Skin of body (tissue), 2 donors: Measurements from ENCODE around the gene SEMA5B. TPM values are rescaled to one million over a fixed set of nuclear protein-coding genes. Genes with fewer than 3 reads are reported as not detected.

Source experiments
- DNase-seq: peaks from one replicate; lab custom pipeline; 2025; lab: John Stamatoyannopoulos, UW
- total RNA-seq: library from RNA; depleted of rRNA; stranded (reverse); fragments of >200 nt; gene quantifications from one replicate; pipeline ENCODE4 v1.2.3, GENCODE V29; 2014

SEMA5B gene
- total RNA-seq, 1 donor from 2014 or later = 8.6 TPM

DNA sequence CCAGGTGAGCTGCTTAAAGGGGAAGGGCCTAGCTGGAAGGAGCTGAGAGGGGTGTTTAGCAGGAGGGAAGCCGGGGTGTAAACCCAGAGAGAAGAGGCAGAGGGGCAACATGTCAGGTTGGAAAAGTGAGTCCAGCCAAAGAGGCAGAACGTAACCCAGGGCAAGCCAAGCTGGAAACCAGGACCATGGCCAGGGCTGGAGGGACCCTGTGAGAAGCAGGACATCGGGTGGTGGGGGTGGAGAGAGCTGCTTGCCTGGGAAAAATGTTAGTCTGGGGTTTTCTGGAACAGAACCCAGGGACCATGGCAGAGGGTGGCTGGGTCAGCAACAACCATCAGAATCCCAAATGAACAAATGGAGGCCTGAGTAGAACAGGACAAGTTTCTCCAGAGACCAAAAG is 32.6 kb downstream of the SEMA5B start:
- DNase-seq = no peak

- DNase-seq = no peak
Measured at GRCh38 chr3:122993124-122993978, 34.2 kb downstream of the SEMA5B start.

GRCh38 chr3:122992676-122993075 is 34.9 kb downstream of the SEMA5B start:
- DNase-seq = no peak

DNA sequence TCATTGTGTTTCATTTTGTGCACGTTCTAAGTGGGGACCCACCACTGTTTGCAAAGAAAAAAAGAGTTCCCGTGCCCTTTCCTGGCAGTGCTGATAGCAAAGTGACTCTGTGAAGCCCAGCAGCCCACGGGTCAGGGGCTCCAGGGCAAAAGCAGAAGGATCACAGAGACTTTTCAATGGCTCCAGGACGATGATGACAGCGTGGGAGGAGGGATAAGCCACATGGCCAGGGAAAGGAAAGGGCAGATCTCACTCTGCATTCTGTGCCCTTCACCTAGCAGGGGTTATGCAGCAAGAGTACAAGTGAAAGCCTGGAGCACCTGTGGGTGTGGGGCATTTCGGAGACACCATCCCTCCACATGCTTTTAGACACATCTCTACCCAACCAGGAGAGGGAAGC is 35.4 kb downstream of the SEMA5B start:
- DNase-seq = no peak

- no peak for DNase-seq
Measured at GRCh38 chr3:122991236-122991985, 36.2 kb downstream of the SEMA5B start.

GRCh38 chr3:122989856-122990575 is 37.5 kb downstream of the SEMA5B start:
- DNase-seq = no peak

DNA sequence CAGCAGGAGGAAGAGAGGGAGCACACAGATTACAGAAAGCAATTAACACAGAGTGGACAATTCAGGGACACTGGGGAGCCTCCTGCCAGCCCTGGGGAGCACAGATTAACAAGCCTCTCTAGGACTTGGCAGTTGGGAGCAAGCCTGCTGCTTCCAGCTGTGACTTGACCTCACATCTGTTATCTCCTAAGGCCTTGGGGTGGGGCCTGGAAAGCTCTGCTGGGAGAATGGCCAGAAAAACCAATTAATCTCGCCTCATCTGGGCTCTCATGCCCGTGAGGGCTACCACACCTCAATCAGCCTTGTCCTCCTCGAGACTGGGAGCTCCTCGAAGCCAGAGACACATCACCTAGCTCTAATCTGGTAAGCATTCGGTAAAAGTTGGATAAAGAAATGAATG is 39.1 kb downstream of the SEMA5B start:
- DNase-seq = no peak

DNA sequence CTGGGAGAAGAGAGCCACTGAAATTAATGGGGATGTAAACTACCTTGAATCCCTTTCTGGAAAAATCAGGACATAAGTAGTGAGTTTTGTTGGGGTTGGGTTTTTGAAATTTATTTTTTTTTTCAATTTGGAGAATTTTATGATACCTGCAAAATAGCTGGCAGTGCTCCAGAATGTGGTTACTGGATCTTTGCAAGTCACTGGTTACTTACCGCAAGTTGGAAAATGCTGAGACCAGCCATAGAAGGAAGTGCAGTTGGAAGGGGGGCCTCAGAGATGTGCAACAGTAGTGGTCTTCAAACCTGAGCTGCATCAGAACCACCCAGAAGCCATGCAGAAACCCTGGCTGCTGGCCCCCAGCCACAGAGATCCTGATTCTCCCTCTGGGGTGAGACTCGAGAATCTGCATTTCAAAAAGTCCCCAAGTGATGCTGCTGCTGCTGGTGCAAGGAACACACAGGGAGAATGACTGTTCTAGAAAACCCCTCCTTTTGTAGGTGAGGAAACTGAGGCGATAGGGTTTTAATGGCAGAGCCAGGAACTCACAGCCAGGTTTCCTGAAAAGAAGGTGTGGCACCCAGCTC is 39.7 kb downstream of the SEMA5B start:
- no peak for DNase-seq

DNA sequence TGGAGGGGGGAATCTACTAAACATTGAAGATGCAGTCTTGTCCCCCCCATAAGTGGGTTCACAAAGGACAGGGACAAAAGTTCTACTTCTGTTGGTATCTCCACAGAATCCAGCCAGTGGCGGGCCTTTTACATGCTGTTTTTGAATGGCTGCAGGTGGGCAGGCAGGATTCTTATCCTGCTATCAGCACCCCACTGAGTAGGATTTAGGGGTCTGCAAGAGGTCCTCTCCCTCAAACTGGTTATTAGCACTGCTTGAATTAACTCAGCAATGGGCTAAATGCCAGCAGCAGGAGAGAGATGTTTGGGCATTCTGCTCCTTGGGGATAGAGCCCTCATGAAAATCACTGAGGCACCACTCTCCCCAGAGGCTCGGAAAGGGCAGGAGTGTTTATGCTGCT is 40.3 kb downstream of the SEMA5B start:
- no peak for DNase-seq

- no peak for DNase-seq
Measured at GRCh38 chr3:122986693-122987179, 40.8 kb downstream of the SEMA5B start.

DNA sequence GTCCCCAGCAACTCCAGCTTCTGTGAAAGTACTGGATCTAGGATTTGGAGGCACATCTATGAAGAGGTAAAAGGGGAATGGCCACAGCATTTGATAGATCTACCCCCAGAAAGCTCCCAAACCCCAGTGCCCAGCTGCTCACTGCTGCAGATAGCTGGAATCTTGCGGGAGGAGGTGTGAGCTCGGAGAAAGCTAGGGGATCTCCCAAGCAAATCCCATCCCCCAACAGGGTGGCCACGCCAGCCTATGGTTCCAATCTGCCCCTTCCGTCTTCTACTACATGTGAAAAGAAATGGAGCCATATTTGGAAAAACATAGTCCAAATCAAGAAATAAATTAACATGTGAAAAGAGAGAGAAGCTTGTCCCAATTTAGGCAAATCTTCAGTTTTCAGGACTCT is 42.0 kb downstream of the SEMA5B start:
- no peak for DNase-seq

DNA sequence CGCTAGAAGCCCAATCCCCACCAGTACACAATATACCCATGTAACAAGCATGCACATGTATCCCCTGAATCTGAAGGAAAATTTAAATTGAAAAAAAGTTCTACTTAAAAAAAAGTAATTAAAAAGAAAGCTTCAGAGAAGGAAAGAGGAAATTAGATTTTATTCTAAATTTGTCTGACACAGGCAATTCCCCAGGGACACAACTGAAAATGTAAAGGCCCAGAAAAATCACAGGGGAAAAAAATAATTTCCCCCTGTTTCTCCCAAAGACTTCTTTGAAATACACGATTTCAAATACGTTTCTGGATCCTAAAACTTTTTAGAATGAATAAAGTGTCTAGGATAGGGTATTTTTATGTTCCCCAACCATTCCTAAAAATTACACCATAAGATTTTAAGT is 42.9 kb downstream of the SEMA5B start:
- DNase-seq = no peak

- DNase-seq = no peak
Measured at GRCh38 chr3:122984007-122984406, 43.6 kb downstream of the SEMA5B start.

DNA sequence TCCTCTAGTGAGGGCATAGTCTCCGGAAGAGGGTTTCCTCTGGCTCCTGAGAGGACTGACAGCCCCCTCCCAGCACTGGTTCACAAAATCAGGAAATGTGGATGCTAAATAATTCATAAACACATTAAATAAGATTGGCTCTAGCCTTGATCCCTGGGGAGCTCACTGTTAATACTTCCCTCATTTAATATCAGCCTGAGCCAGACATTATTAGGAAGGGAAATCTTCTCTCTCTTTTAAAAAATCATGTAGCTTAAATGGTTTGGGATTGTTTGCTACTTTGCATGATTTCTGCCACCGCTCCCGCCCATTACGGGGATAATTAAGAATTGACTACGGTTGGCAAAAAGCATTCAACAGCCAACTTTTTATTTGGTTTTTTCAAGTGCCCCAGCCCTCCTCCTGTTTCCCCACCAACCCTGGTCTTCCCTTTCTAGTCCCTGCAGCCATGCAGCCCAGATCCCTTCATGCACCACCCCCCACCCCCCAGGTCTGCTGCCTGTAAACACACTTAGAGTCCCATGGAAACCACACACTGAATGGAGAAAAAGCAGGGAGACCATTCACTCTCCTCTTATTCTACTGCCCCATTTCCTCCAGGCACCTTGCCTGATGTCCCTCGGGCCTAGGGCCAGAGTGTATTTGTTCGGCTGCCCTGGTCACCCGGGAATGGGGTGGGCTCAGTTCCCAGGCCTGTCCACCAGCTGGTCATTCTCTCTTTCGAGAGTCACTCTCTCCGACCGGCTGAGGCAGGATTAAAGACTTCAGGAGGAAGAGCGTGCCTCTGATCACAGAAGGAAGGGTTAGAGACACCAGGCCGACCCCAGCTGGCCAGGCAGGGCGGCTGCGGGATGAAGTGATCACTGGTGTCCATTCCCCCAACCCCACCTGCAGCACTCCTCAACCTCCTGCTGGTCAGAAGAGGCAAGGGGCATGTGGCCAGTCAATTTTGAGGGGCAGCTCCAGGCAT is 45.1 kb downstream of the SEMA5B start:
- no peak for DNase-seq

DNA sequence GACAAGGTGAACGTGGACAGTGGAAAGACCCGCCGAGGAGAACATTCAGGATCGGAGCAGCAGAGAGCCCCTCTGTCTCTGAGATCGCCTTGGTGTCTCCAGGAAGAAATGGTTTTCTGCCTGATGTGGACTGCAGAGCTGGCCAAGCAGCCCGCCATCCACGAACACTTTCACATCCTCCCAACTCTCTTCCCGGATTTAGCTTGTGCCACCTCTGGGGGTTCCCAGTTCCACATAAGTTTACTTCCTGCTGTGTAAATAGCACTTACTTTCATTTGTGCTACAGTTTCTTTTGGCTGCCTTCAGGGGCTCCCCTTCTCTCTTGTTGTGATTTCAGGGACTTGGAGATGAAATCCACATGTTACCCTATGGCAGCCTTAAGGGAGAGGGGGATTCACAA is 48.4 kb downstream of the SEMA5B start:
- DNase-seq = no peak

DNA sequence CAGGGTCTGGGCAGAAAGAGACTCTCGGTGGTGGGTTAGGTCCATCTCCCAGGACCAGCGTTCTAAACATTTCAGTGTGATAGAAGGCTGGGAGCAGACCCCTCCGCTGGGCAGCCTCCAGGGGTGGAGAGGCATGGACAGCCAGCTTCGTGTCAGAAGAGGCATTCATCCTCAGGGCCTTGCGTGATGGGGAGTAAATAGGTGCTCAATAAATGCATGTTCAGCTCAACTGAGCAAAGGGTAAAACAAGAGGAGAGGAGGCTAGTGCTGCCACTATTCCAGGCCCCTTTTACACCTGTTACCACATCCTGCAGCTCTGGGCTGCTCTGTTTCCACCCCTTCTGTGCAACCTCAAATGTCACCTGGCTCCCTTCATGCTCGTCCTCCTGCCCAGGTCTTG is 49.0 kb downstream of the SEMA5B start:
- DNase-seq = no peak

GRCh38 chr3:122977746-122978466 is 49.7 kb downstream of the SEMA5B start:
- peak; percentile 38 for DNase-seq

GRCh38 chr3:122975924-122976293 is 51.7 kb downstream of the SEMA5B start:
- no peak for DNase-seq

DNA sequence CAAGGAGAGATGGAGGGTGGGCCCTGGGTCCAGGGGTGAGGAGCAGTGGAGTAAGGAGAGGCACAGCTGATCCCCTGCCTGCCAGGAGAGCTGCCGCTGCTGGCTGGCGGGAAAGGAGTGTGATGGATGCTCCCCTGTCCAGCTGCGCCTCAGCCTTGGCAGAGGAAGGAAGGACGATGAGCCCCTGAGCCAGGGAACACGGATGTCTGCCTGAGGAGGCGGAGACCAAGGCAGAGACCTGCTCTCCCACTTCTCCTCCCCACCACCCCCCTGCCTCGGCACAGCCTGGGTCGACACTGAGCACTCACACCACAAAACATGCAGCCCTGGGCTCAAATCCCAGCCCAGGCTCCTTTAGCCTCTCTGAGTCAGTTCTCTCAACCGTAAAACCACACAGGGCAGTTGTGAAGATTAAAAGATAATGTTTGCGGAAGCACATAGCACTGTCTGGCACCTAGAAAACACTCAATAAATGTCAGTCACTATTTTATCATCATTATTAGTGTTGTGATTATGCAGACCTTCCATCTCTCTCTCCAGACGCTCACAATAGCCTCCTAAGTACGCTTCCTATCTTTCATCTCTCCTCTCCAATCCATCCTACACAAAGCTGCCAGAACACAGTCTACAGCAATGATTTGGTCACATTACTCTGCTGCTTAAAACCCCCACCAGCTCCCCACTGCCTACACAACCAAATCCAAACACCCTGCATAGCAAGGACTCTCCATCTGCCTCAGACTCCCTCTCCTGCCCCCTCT is 52.2 kb downstream of the SEMA5B start:
- no peak for DNase-seq
